Esophagus squamous epithelium (tissue), 5 donors: ENCODE data around the gene PTGDR. TPM values are rescaled to one million over a fixed set of nuclear protein-coding genes. Genes with fewer than 3 reads are reported as not detected.

Source experiments
- DNase-seq: peaks from one replicate; lab custom pipeline; 2025; lab: John Stamatoyannopoulos, UW
- H3K27ac ChIP-seq, 4 donors: fragments of 200-600 bp; sonication (generic); one replicate each; pipeline ENCODE4 v1.5.1; 2016 to 2019; ENCODE audit warnings: mild to moderate bottlenecking in 1 of 4
- H3K27me3 ChIP-seq, 4 donors: fragments of 200-600 bp; sonication (generic); 1 replicate in 3 of 4; 2 replicates in 1 of 4; pipeline versions ENCODE4 v1.5.1 to v1.6.0; 2017 to 2021; ENCODE audit warnings: antibody characterized with exemption in 1 of 4
- H3K36me3 ChIP-seq, 3 donors: fragments of 200-600 bp; sonication (generic); one replicate each; pipeline ENCODE4 v1.5.1; 2016 to 2019
- H3K4me1 ChIP-seq, 3 donors: fragments of 200-600 bp; sonication (generic); one replicate each; pipeline ENCODE4 v1.5.1; 2017 to 2019
- H3K4me3 ChIP-seq, 4 donors: fragments of 200-600 bp; sonication (generic); 1 replicate in 3 of 4; 2 replicates in 1 of 4; pipeline ENCODE4 v1.5.1; 2016 to 2019; ENCODE audit warnings: mild to moderate bottlenecking in 2 of 4, moderate library complexity in 1 of 4
- H3K9me3 ChIP-seq, 3 donors: fragments of 200-600 bp; sonication (generic); one replicate each; pipeline ENCODE4 v1.5.1; 2016 to 2019
- CTCF ChIP-seq, 6 experiments: fragments of 450-650 bp in 4 of 6; fragments of 200-600 bp in 2 of 6; sonication (generic) in 2 of 6; IDR thresholded peaks; one replicate each; pipeline ENCODE4 v1.5.1; 2016 to 2019; ENCODE audit warnings: antibody characterized with exemption in 6 of 6, mild to moderate bottlenecking in 4 of 6, moderate library complexity in 4 of 6
- POLR2A ChIP-seq, 4 donors: fragments of 450-650 bp; IDR thresholded peaks; one replicate each; pipeline ENCODE4 v1.6.1; 2017; ENCODE audit warnings: antibody characterized with exemption in 4 of 4, mild to moderate bottlenecking in 4 of 4, moderate library complexity in 3 of 4
- WGBS, 2 donors: methylation state at CpG; one replicate each; pipeline ENCODE4 v1.1.5; 2018; 5-methylcytosine and 5-hydroxymethylcytosine counted together
- intact Hi-C: fragments of 100-400 bp; cut with DNase I; formaldehyde crosslinking; loops from one replicate; pipeline ENCODE4 v1.15.0; 2022
- total RNA-seq, 4 donors: library from RNA; depleted of rRNA; stranded (reverse); fragments of >200 nt; gene quantifications; one replicate each; pipeline ENCODE4 v1.1.0, GENCODE V29; 2016
- donor health status: DM: yes; HTN: yes; CAD: no.

Gene PTGDR
- total RNA-seq, 4 donors from 2014 or later: 0.57 TPM; not detected in 3

DNA sequence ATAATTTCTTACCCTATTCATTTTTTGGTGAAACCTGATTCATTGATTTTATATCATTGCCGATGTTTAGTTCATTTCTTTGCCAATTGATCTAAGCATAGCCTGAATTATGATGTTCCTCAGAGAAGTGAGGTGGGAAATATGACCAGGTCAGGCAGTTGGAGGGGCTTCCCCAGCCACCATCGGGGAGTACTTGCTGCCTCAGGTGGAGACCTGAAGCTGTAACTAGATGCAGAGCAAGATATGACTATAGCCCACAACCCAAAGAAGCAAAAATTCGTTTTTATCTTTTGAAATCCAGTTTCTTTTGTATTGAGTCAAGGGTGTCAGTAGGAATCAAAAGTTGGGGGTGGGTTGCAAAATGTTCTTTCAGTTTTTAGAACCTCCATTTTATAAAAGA, 7.9 kb downstream of the PTGDR start:
- DNase-seq: no peak
- Histone ChIP-seq H3K27me3 (peaks cover 0 to 10% (median 0%) of the 10 kb centered on the region in 4 donors), H3K9me3 (no peaks in the 10 kb centered on the region), H3K36me3 (no peaks in the 10 kb centered on the region), H3K4me1 (no peaks in the 10 kb centered on the region), H3K27ac (no peak overlapping the region), H3K4me3 (no peak overlapping the region)
- WGBS, 2 donors: 31 to 43% methylated on average over 3 of the region's 3 CpGs
- intact Hi-C loops: no loop called here
- TF ChIP-seq CTCF (IDR thresholded peaks at IDR 0.05) (no peak), POLR2A (IDR thresholded peaks at IDR 0.05) (no peak)

GRCh38 chr14:52277552-52277951, 10.1 kb downstream of the PTGDR start:
- intact Hi-C loops: no loop called here
- WGBS, 2 donors: 52 to 73% methylated on average over 4 of the region's 4 CpGs

GRCh38 chr14:52279408-52279807, 11.9 kb downstream of the PTGDR start:
- intact Hi-C loops: no loop called here
- Histone ChIP-seq H3K27me3 (peaks cover 0 to 9% (median 0%) of the 10 kb centered on the region in 4 donors), H3K36me3 (no peaks in the 10 kb centered on the region), H3K27ac (no peak overlapping the region), H3K4me3 (no peak overlapping the region), H3K4me1 (no peaks in the 10 kb centered on the region), H3K9me3 (no peaks in the 10 kb centered on the region)
- no peak for DNase-seq
- no peak for TF ChIP-seq POLR2A (IDR thresholded peaks at IDR 0.05)
- WGBS, 2 donors: 25 to 32% methylated on average over 3 of the region's 3 CpGs

More at GRCh38 chr14:52277552-52277951, 10.1 kb downstream of the PTGDR start:
- H3K36me3 ChIP-seq: no peaks in the 10 kb centered on the region
- no peaks in the 10 kb centered on the region for H3K9me3 ChIP-seq
- no peaks in the 10 kb centered on the region for H3K4me1 ChIP-seq
- TF ChIP-seq POLR2A (IDR thresholded peaks at IDR 0.05) (no peak), CTCF (IDR thresholded peaks at IDR 0.05) (no peak)
- peaks cover 0 to 13% (median 0%) of the 10 kb centered on the region in 4 donors for H3K27me3 ChIP-seq
- no peak for DNase-seq
- no peak overlapping the region for H3K27ac ChIP-seq
- H3K4me3 ChIP-seq: no peak overlapping the region

DNA sequence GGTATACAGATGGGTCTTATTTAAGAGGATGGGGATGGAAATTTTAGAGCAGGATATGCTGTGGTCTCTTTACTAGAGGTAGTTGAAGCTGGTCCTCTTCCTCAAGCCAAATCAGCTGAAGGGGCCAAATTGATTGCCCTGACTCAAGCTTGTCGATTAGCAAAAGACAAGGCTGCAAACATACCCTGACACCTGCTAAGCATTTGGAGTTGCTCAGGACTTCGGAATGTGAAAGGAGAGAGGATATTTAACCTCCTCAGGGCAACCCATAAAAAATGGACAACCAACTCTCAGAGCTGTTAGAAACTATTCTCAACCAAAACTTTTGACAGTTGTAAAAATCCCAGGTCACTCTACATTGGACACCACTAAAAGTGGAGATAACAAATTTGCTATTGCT, 15.6 kb downstream of the PTGDR start:
- intact Hi-C loops: no loop called here
- WGBS, 2 donors: 71 to 76% methylated on average over 2 of the region's 2 CpGs
- Histone ChIP-seq H3K9me3 (no peaks in the 10 kb centered on the region), H3K36me3 (no peaks in the 10 kb centered on the region), H3K27ac (no peak overlapping the region), H3K27me3 (peaks cover 0 to 28% (median 0%) of the 10 kb centered on the region in 4 donors), H3K4me3 (no peak overlapping the region), H3K4me1 (no peaks in the 10 kb centered on the region)
- TF ChIP-seq CTCF (IDR thresholded peaks at IDR 0.05) (no peak), POLR2A (IDR thresholded peaks at IDR 0.05) (no peak)
- DNase-seq: no peak

DNA sequence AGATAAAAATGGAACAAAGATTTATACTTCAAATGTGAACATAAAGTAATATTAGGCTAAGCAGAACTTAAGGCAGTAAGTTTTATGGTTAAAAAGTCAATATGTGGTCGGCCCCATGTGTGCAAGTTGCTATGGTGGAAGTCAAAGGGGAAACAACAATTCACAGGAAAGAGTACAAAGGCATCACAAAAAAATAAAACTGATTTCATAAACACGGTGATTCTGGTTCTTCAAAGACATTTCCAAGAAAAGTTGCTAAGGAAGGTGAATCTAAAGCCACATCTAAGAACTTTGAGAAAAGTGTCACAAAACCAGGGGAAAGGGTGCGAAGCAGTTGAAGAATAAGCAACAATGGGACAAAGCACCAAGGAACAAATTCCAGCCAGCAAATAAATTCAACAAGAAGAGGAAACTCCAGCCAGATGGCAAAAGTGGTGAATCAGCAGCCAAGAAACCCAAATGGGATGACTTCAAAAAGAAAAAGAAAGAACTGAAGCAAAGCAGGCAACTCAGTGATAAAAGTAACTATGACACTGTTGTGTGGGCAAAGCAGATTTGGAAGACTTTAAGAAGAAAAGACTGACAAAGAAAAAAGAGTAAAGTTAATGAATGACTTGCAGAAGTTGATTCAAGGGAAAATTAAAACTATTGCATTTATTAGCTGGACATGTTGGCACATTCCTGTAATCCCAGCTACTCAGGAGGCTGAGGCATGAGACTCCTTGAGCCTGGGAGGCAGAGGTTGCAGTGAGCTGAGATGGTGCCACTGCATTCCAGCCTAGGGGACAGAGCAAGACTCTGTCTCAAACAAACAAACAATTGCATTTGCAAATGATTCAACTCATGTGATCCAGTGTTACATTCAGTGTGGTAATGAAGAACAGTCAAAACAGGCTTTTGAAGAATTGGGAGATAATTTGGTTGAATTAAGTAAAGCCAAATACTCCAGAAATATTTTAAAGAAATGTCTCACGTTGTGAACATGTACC, 19.5 kb downstream of the PTGDR start:
- Histone ChIP-seq H3K27me3 (peaks cover 0 to 33% (median 0%) of the 10 kb centered on the region in 4 donors), H3K27ac (no peak overlapping the region), H3K9me3 (no peaks in the 10 kb centered on the region), H3K4me1 (no peaks in the 10 kb centered on the region), H3K4me3 (no peak overlapping the region), H3K36me3 (no peaks in the 10 kb centered on the region)
- TF ChIP-seq CTCF (IDR thresholded peaks at IDR 0.05) (no peak), POLR2A (IDR thresholded peaks at IDR 0.05) (no peak)
- intact Hi-C loops: no loop called here
- 39 to 52% methylated on average over 4 of the region's 4 CpGs for WGBS, 2 donors
- DNase-seq: no peak
